ENCODE results near the gene HK2. TPM values are rescaled to one million over a fixed set of nuclear protein-coding genes. Genes with fewer than 3 reads are reported as not detected.
A peak's percentile ranks its signal among the peaks of the same experiment; 100 is the strongest.

The HK2 gene
- total and polyA plus RNA-seq, 7 experiments from 2014 or later: 3.6 to 74.6 (median 12.1) TPM

- H3K27ac Mint-ChIP-seq: peak overlapping the region; percentile 78 to 99 (median 95)
- ChIA-PET CTCF (interaction anchor here (1.4 to 2.1 kb wide), 2 partner anchors 8 to 129 kb away, joined by 5 to 8 read pairs; no protein-coding TSS in a partner anchor), POLR2A (interaction anchor here (0.8 to 1.4 kb wide), 2 partner anchors 8 to 867 kb away, joined by 3 to 11 read pairs; partner anchors contain the start of gene GCFC2)
- DNase-seq (no peak), ATAC-seq (no peak)
- H3K27me3 Mint-ChIP-seq: no peaks in the 10 kb centered on the region
- peaks cover 60 to 97% (median 93%) of the 10 kb centered on the region in 7 donors for H3K4me1 Mint-ChIP-seq
- H3K9me3 Mint-ChIP-seq: no peaks in the 10 kb centered on the region
- H3K36me3 Mint-ChIP-seq: peaks cover 0 to 13% (median 3%) of the 10 kb centered on the region in 5 donors
- Histone ChIP-seq H3K9me3 (ENCODE audit: control insufficient read depth in 2 of 3, low read length in 3 of 3) (no peaks in the 10 kb centered on the region), H3K27ac (ENCODE audit: low read depth, low read length) (peak overlapping the region; percentile 17), H3K27me3 (ENCODE audit: control insufficient read depth in 2 of 2, insufficient read depth in 2 of 2, low read length in 2 of 2) (no peaks in the 10 kb centered on the region), H3K4me3 (ENCODE audit: low read length) (peak overlapping the region; percentile 3), H3K4me1 (ENCODE audit: control insufficient read depth in 2 of 2, insufficient read depth in 2 of 2, low read length in 2 of 2) (peaks cover 18 to 82% of the 10 kb centered on the region in 2 donors), H3K36me3 (ENCODE audit: control insufficient read depth in 2 of 3, insufficient read depth in 3 of 3, low read length in 3 of 3) (no peaks in the 10 kb centered on the region)
- peak overlapping the region; percentile 59 to 88 (median 80) for H3K4me3 Mint-ChIP-seq
- intact Hi-C loops (cut with micrococcal nuclease): loop anchor here in 1 of 2 donors (5.0 to 10.0 kb wide), 3 partner anchors 804 to 1609 kb away; partner anchors contain the start of genes CCT7, DGUOK, MRPL19 and PRADC1
Measured at GRCh38 chr2:74843433-74843832, 9.5 kb downstream of the HK2 start.

GRCh38 chr2:74843899-74844298, 10.0 kb downstream of the HK2 start:
- CTCF ChIA-PET: interaction anchor here (0.7 to 2.1 kb wide), 3 partner anchors 8 to 129 kb away, joined by 3 to 8 read pairs (median 5); no protein-coding TSS in a partner anchor
- Mint-ChIP-seq H3K4me1 (peaks cover 62 to 97% (median 93%) of the 10 kb centered on the region in 7 donors), H3K9me3 (no peaks in the 10 kb centered on the region), H3K27me3 (no peaks in the 10 kb centered on the region), H3K36me3 (peaks cover 0 to 10% (median 3%) of the 10 kb centered on the region in 5 donors), H3K27ac (peak overlapping the region; percentile 78 to 99 (median 95)), H3K4me3 (peak overlapping the region; percentile 64 to 88 (median 82))
- H3K27ac ChIP-seq (ENCODE audit: low read depth, low read length): peak overlapping the region; percentile 17
- POLR2A ChIA-PET: interaction anchor here (0.8 to 1.4 kb wide), 3 partner anchors 9 to 867 kb away, joined by 3 to 11 read pairs (median 3); partner anchors contain the start of gene GCFC2
- peak in 4 of 9 donors; percentile 26 to 49 (median 36) for DNase-seq
- peak; percentile 40 for ATAC-seq
- H3K4me3 ChIP-seq (ENCODE audit: low read length): peak overlapping the region; percentile 3
- H3K4me1 ChIP-seq (ENCODE audit: control insufficient read depth in 2 of 2, insufficient read depth in 2 of 2, low read length in 2 of 2): peaks cover 22 to 87% of the 10 kb centered on the region in 2 donors
- no peaks in the 10 kb centered on the region for H3K9me3 ChIP-seq (ENCODE audit: control insufficient read depth in 2 of 3, low read length in 3 of 3)
- no peaks in the 10 kb centered on the region for H3K27me3 ChIP-seq (ENCODE audit: control insufficient read depth in 2 of 2, insufficient read depth in 2 of 2, low read length in 2 of 2)
- no peaks in the 10 kb centered on the region for H3K36me3 ChIP-seq (ENCODE audit: control insufficient read depth in 2 of 3, insufficient read depth in 3 of 3, low read length in 3 of 3)
- intact Hi-C loops (cut with micrococcal nuclease): loop anchor here in 1 of 2 donors (1.0 to 10.0 kb wide), 4 partner anchors 9 to 1609 kb away; partner anchors contain the start of genes CCT7, DGUOK, MRPL19 and PRADC1

GRCh38 chr2:74844752-74845151, 10.8 kb downstream of the HK2 start:
- POLR2A ChIA-PET: interaction anchor here (1.1 to 1.4 kb wide), 2 partner anchors 8 to 9 kb away, joined by 3 to 11 read pairs; no protein-coding TSS in a partner anchor
- Mint-ChIP-seq H3K4me3 (peak overlapping the region in 5 of 10 donors; percentile 53 to 80 (median 79)), H3K27ac (peak overlapping the region; percentile 87 to 99 (median 95)), H3K36me3 (peaks cover 0 to 9% (median 3%) of the 10 kb centered on the region in 5 donors), H3K9me3 (no peaks in the 10 kb centered on the region), H3K4me1 (peaks cover 69 to 98% (median 95%) of the 10 kb centered on the region in 7 donors), H3K27me3 (no peaks in the 10 kb centered on the region)
- Histone ChIP-seq H3K36me3 (ENCODE audit: control insufficient read depth in 2 of 3, insufficient read depth in 3 of 3, low read length in 3 of 3) (no peaks in the 10 kb centered on the region), H3K9me3 (ENCODE audit: control insufficient read depth in 2 of 3, low read length in 3 of 3) (no peaks in the 10 kb centered on the region), H3K27ac (ENCODE audit: low read depth, low read length) (peak overlapping the region; percentile 39), H3K4me3 (ENCODE audit: low read length) (peak overlapping the region; percentile 29), H3K4me1 (ENCODE audit: control insufficient read depth in 2 of 2, insufficient read depth in 2 of 2, low read length in 2 of 2) (peaks cover 30 to 95% of the 10 kb centered on the region in 2 donors), H3K27me3 (ENCODE audit: control insufficient read depth in 2 of 2, insufficient read depth in 2 of 2, low read length in 2 of 2) (no peaks in the 10 kb centered on the region)
- CTCF ChIA-PET: interaction anchor here (1.1 to 2.1 kb wide), 2 partner anchors 8 to 130 kb away, joined by 4 to 8 read pairs; no protein-coding TSS in a partner anchor
- no peak for DNase-seq
- no peak for ATAC-seq
- intact Hi-C loops (cut with micrococcal nuclease): loop anchor here (1.0 to 10.0 kb wide), 5 partner anchors 8 to 1610 kb away; partner anchors contain the start of genes CCT7 (in 1 of the 2), DGUOK (in 1 of the 2), MRPL19 (in 1 of the 2) and PRADC1 (in 1 of the 2)

- H3K27ac Mint-ChIP-seq: peak overlapping the region; percentile 85 to 99 (median 94)
- peaks cover 0 to 13% (median 3%) of the 10 kb centered on the region in 5 donors for H3K36me3 Mint-ChIP-seq
- H3K27me3 Mint-ChIP-seq: no peaks in the 10 kb centered on the region
- ATAC-seq: peak; percentile 70
- peak overlapping the region; percentile 65 to 87 (median 78) for H3K4me3 Mint-ChIP-seq
- peak in 2 of 9 donors; percentile 23 to 51 for DNase-seq
- intact Hi-C loops (cut with micrococcal nuclease): loop anchor here (1.0 to 10.0 kb wide), 3 partner anchors 9 to 1610 kb away; partner anchors contain the start of genes CCT7 (in 1 of the 2), DGUOK (in 1 of the 2) and PRADC1 (in 1 of the 2)
- CTCF ChIA-PET: interaction anchor here (1.1 to 2.1 kb wide), 2 partner anchors 8 to 130 kb away, joined by 4 to 8 read pairs; no protein-coding TSS in a partner anchor
- no peaks in the 10 kb centered on the region for H3K27me3 ChIP-seq (ENCODE audit: control insufficient read depth in 2 of 2, insufficient read depth in 2 of 2, low read length in 2 of 2)
- H3K9me3 Mint-ChIP-seq: no peaks in the 10 kb centered on the region
- H3K9me3 ChIP-seq (ENCODE audit: control insufficient read depth in 2 of 3, low read length in 3 of 3): no peaks in the 10 kb centered on the region
- POLR2A ChIA-PET: no interaction called here
- H3K36me3 ChIP-seq (ENCODE audit: control insufficient read depth in 2 of 3, insufficient read depth in 3 of 3, low read length in 3 of 3): no peaks in the 10 kb centered on the region
- peak overlapping the region; percentile 29 for H3K4me3 ChIP-seq (ENCODE audit: low read length)
- peak overlapping the region; percentile 39 for H3K27ac ChIP-seq (ENCODE audit: low read depth, low read length)
- peaks cover 74 to 100% (median 97%) of the 10 kb centered on the region in 7 donors for H3K4me1 Mint-ChIP-seq
- H3K4me1 ChIP-seq (ENCODE audit: control insufficient read depth in 2 of 2, insufficient read depth in 2 of 2, low read length in 2 of 2): peaks cover 36 to 96% of the 10 kb centered on the region in 2 donors
Measured at GRCh38 chr2:74845217-74845751, 11.4 kb downstream of the HK2 start.

- Histone ChIP-seq H3K27ac (ENCODE audit: low read depth, low read length) (peak overlapping the region; percentile 39), H3K4me1 (ENCODE audit: control insufficient read depth in 2 of 2, insufficient read depth in 2 of 2, low read length in 2 of 2) (peaks cover 41 to 98% of the 10 kb centered on the region in 2 donors), H3K9me3 (ENCODE audit: control insufficient read depth in 2 of 3, low read length in 3 of 3) (no peaks in the 10 kb centered on the region), H3K36me3 (ENCODE audit: control insufficient read depth in 2 of 3, insufficient read depth in 3 of 3, low read length in 3 of 3) (no peaks in the 10 kb centered on the region), H3K4me3 (ENCODE audit: low read length) (no peak overlapping the region), H3K27me3 (ENCODE audit: control insufficient read depth in 2 of 2, insufficient read depth in 2 of 2, low read length in 2 of 2) (no peaks in the 10 kb centered on the region)
- Mint-ChIP-seq H3K4me1 (peaks cover 78 to 100% (median 99%) of the 10 kb centered on the region in 7 donors), H3K9me3 (no peaks in the 10 kb centered on the region), H3K27ac (peak overlapping the region; percentile 63 to 99 (median 95)), H3K36me3 (peaks cover 0 to 10% (median 3%) of the 10 kb centered on the region in 5 donors), H3K4me3 (peak overlapping the region; percentile 26 to 81 (median 70)), H3K27me3 (no peaks in the 10 kb centered on the region)
- POLR2A ChIA-PET: no interaction called here
- intact Hi-C loops (cut with micrococcal nuclease): loop anchor here (1.0 to 10.0 kb wide), 3 partner anchors 10 to 1611 kb away; partner anchors contain the start of genes CCT7 (in 1 of the 2), DGUOK (in 1 of the 2) and PRADC1 (in 1 of the 2)
- DNase-seq (no peak), ATAC-seq (no peak)
- CTCF ChIA-PET: interaction anchor here (1.1 kb wide), 1 partner anchor 9 kb away, joined by 4 read pairs; no protein-coding TSS in a partner anchor
Measured at GRCh38 chr2:74845991-74846390, 12.1 kb downstream of the HK2 start.

- CTCF ChIA-PET: interaction anchor here (5.1 to 5.6 kb wide), 2 partner anchors 10 to 29 kb away, joined by 31 to 52 read pairs; partner anchors contain the start of gene HK2
- H3K27me3 Mint-ChIP-seq: no peaks in the 10 kb centered on the region
- POLR2A ChIA-PET: interaction anchor here (0.9 kb wide), 1 partner anchor 10 kb away, joined by 4 read pairs; no protein-coding TSS in a partner anchor
- peaks cover 0 to 9% (median 3%) of the 10 kb centered on the region in 5 donors for H3K36me3 Mint-ChIP-seq
- no peaks in the 10 kb centered on the region for H3K9me3 Mint-ChIP-seq
- intact Hi-C loops (cut with micrococcal nuclease): loop anchor here in 1 of 2 donors (10.0 kb wide), 2 partner anchors 922 to 1612 kb away; partner anchors contain the start of genes CCT7, DGUOK and PRADC1
- ATAC-seq (no peak), DNase-seq (no peak)
- H3K27me3 ChIP-seq (ENCODE audit: control insufficient read depth in 2 of 2, insufficient read depth in 2 of 2, low read length in 2 of 2): no peaks in the 10 kb centered on the region
- peak overlapping the region; percentile 63 to 99 (median 95) for H3K27ac Mint-ChIP-seq
- H3K9me3 ChIP-seq (ENCODE audit: control insufficient read depth in 2 of 3, low read length in 3 of 3): no peaks in the 10 kb centered on the region
- H3K4me1 ChIP-seq (ENCODE audit: control insufficient read depth in 2 of 2, insufficient read depth in 2 of 2, low read length in 2 of 2): peaks cover 41 to 97% of the 10 kb centered on the region in 2 donors
- no peak overlapping the region for H3K4me3 ChIP-seq (ENCODE audit: low read length)
- peaks cover 78 to 100% (median 99%) of the 10 kb centered on the region in 7 donors for H3K4me1 Mint-ChIP-seq
- peak overlapping the region; percentile 42 for H3K27ac ChIP-seq (ENCODE audit: low read depth, low read length)
- H3K4me3 Mint-ChIP-seq: peak overlapping the region in 9 of 10 donors; percentile 37 to 81 (median 74)
- no peaks in the 10 kb centered on the region for H3K36me3 ChIP-seq (ENCODE audit: control insufficient read depth in 2 of 3, insufficient read depth in 3 of 3, low read length in 3 of 3)
Measured at GRCh38 chr2:74846481-74846880, 12.6 kb downstream of the HK2 start.
